Islet of Langerhans (tissue), 1 donor: ENCODE measurements around the gene RGCC.

Source experiments
- FAIRE-seq: peaks from one replicate; lab custom pipeline; 2011; peaks lifted over from hg19 to GRCh38; lab: Jason Lieb, UNC

Gene RGCC

DNA sequence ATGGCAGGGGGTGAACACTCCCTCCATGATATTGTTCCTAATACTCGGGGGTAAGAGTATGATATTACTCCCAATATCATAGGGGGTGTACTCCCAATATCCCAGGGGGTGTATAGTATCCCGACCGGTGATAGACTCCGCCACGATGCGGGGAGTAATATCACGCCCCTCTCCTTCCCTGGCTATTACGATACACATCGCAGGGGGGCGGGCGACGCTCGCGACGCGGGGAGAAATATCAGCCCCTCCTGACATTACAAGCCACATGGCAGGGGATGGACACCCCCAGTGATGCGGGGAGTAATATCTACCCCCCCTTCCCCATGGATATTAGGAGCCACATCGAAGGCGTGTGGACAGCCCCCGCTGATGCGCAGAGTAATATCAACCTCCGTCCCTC lies 3.2 kb upstream of the RGCC start:
- FAIRE-seq: no peak

DNA sequence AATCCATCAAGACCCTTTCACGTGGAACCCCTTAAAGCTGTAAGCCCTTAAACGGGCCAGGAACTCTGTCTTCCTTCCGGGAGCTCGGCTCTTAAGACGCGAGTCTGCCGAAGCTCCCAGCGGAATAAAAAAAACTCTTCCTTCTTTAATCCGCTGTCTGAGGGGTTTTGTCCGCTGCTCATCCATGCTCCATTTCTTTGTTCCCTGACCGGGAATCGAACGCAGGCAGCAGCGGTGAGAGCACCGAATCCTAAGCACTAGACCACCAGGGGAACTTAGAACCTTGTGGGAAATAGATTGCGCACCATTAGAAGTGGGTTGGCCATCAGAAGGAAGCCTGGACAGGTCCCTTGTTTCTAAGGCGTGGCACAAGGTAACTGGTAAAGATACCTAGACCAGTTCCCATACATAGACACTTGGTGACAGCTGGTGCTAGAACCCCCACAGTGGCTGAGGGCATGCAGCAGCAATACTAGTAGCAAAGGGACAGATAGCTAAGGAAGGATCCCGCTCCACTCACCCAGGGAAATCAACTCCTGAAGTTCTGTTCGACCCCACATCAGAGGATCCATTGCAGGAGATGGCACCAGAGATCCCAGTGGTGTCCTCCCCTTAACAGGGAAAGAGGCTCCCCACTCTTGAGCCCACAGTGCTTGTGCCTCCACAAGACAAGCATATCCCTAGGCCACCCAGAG lies 1.5 kb upstream of the RGCC start:
- no peak for FAIRE-seq

DNA sequence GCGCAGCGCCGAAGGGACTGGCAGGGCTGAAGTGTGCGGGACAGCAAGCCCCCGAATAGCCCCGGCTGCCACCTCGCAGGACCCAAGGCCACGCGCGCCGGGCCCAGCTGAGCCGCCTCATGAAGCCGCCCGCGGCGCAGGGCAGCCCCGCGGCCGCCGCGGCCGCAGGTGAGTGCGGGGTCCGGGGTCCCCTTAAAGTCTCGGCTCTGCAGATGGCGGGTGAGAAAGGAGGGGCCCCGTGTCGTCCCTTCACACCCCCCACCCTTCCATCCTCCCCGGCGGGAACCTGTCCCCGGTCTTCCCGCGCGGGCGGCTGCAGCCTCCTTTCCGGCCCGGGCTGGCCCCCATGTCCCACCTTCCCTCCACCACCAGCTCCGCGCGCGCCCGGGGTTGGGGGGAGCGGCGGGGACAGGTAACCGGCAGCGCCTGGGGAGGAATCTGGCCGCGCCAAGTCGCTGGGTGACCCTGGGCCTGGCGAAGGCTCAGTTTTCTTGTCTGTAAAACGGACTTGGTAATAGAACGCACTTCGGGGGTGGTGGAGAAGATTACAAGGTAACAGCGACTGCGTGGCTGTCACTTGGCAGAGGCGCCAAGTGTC lies 338 bp downstream of the RGCC start:
- no peak for FAIRE-seq

- no peak for FAIRE-seq
These were observed 924 bp downstream of the RGCC start for GRCh38 chr13:41458187-41458760.

GRCh38 chr13:41458761-41459431 lies 1.5 kb downstream of the RGCC start:
- FAIRE-seq: no peak

DNA sequence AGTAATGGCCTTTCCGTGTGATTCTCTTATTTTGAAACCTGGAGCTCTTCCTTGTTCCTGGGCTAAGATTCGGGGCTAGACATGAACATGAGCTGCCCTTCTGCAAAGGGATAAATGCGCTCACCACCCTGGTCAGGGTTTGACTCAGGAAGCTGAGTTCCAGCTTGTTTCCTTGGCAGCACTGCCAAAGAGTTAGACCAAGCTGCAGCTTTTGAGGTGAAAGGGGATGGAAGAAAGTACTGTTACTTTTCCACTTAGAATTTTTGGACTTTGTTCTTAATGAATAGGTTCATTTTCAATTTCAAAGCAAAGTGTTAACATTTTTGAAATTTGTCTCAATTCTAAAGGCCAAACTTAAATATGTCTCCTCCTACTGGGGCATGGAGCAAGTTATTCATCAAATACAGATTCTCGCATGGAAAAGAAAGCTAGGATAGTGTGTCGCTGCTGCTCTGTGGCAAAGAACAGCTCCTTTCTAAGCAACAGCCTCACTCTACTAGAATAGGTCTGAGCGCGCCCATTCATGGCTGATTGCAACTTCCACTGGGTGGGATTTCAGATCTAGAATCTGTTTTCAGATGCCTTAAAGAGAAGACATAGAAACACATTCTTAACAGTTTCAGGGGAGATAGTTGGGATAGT lies 2.2 kb downstream of the RGCC start:
- FAIRE-seq: no peak

DNA sequence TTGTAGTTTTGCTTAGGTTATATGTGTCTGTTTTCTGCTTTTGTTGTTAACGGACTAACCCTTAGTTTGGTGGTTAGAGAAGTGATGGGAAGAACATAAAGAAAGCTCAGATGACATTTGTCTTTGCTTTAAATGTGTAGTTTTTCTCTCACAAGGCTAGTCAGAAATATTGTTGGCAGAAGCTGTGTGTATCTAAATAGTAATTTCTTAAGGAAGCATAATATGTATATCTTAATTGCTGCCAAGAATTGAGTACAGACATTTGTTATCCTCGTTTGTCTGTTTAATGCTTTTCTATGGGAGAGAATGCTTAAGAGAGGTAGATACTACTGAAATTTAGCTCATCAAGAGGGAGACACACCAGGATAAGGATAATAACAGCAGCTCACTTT lies 2.7 kb downstream of the RGCC start:
- FAIRE-seq: no peak

GRCh38 chr13:41460930-41461329 lies 3.6 kb downstream of the RGCC start:
- FAIRE-seq: no peak

DNA sequence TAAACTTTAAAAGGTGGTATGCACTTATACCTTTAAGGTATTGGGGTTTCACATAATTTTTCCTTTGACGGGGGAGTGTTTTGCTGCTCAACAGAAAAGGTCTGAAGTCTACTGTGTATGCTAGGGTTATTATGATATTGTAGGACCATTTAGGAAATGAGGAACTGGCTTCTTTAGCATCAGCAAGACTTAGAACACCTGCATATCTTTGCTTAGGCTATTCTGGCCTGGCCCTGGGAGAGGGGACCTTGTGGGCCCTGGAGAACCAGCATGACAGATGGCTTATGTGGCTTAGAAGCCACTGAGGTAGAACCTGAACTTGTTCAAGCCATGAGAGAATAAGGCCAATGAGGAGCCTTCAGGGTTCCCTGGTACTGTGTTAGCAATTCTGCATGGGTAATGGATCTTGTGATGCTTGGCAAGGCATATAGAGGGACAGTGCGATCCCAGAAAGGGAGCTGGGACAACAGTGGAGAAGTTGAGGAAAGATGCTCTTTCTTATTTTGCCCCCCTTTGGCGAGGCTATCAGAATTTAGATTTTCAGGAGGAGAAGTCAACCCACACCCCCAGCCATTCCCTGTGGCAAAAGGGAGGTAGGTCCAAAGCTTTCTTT lies 4.3 kb downstream of the RGCC start:
- no peak for FAIRE-seq

DNA sequence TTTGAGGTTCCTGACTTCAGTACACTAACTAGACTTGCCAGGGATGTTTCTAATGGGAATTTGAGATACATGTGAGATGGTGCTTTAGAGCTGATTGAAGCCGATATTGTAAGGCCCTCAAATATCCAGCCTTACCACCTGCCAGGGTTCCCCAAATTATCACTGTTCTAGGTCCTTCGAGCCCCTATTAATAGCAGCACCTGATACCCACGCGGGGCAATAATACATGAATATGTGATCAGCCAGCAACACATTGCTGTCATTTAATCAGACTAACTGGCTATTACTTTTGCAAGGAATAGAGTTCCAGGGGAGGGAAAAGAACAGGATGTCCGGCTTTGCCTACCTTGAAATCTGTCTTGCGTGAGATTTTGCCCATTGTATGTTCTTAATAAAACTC lies 5.1 kb downstream of the RGCC start:
- no peak for FAIRE-seq

GRCh38 chr13:41463838-41464602 lies 6.7 kb downstream of the RGCC start:
- FAIRE-seq: no peak

DNA sequence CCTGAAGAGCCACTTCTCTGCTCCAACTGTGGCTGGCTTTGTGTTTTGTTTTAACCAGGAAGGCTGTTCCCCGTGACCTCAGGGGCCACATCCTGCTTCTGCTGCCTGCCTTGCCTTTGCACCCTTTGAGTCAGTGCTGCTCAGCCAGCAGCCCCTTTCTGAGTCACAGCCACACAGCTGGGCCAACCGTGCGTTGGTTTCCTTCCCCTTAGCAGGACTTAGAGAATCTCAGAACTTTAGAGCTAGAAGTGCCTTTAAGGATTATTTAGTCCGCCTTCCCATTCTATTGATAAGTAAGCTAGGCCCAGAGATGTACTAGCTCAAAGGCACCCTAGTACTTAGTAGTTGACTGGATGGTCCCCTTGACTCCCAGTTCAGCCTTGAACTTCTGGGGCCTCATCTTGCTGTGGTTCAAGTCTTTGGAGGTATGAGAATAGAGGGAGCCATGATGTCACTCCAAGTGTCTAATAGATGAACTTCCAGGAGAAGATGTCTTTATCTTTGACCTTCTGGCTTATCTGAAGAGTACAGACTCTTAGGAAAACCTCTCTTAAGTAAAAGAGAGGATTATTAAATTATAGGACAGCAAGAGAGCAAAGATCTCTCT lies 8.0 kb downstream of the RGCC start:
- no peak for FAIRE-seq

DNA sequence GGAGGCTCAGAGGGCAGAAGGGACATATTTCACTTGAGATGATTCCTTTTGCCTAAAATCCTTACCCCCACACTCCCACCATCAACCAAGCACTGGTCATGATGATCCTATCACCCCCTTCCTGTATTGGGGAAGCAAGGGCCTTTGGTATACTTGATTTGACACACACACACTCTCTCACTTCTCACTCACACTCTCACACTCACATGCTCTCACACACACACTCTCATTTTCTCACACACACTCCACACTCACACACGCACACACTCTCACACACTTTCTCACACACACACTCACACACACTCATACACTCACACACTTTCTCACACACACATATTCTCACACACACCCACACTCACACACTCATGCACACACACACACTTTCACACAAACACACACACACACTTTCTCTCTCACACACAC lies 8.6 kb downstream of the RGCC start:
- no peak for FAIRE-seq

- no peak for FAIRE-seq
These were observed 10.1 kb downstream of the RGCC start for GRCh38 chr13:41467425-41467945.

DNA sequence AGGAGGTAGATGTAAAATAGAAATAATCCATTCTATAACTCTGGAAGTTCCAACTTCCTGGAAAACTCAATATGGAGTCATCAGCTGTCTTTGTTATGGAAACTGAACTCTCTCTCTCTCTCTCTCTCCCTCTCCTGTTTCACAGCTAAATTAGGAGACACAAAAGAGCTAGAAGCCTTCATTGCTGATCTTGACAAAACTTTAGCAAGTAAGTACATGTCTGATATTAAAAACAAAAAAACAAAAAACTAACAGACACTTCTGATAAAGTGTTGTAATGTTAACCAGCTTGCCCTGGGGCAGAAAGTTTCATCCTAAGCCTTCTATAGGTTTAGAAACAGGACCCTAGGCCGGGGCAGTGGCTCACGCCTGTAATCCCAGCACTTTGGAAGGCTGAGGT lies 11.3 kb downstream of the RGCC start:
- FAIRE-seq: no peak

- no peak for FAIRE-seq
These were observed 12.8 kb downstream of the RGCC start for GRCh38 chr13:41470196-41470595.

DNA sequence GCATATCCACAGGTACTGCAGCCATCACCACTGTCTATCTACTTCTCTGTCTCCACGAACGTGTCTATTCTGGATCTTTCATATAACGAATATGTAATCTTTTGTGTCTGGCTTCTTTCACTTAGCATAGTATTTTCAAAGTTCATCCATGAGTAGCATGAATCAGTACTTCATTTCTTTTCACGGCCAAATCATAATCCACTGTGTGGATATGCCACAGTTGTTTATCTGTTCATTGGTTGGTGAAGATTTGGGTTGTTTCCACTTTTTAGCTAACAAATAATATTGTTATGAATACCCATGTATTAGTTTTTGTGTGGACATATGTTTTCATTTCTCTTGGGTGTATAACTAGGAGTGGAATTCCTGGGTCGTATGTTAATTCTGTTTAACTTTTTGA lies 14.4 kb downstream of the RGCC start:
- no peak for FAIRE-seq

DNA sequence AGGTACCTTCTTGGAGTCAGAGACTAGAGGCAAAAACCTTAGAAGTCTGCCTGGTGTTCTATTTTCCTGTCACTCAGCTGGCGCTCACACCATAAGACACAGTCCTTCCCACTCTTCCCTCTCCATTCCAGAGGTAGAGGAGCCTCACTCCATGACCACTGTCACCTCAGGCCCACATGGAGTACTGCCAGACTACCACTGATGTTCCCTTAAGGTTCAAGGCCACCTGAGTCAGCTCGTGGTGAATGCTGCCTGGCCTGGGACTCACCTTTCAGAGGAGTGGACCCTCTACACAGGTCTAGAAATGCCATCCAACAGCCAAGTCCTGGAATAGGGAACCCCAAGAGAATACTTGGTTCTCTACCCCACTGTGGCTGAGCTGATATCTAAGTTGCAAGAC lies 29.9 kb downstream of the RGCC start:
- FAIRE-seq: no peak

DNA sequence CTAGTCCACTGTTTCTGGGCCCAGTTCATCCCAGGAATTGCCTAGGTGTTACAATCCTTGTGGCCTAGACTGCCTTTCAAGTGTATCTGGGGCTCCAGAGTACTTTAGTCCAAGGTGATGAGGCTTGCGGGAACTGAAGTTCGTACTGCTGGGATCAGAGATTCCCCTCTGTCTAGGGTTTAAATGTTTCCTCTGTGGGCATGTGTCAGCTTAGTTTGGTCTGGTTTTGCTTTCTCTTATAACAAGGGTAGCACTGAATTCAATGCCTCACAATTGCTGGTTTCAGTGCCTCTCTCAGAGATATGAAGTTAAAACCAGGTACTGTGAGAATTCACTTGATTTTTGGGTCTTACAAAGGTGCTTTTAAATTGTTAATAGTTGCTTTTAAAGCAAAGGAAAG lies 30.8 kb downstream of the RGCC start:
- FAIRE-seq: no peak

DNA sequence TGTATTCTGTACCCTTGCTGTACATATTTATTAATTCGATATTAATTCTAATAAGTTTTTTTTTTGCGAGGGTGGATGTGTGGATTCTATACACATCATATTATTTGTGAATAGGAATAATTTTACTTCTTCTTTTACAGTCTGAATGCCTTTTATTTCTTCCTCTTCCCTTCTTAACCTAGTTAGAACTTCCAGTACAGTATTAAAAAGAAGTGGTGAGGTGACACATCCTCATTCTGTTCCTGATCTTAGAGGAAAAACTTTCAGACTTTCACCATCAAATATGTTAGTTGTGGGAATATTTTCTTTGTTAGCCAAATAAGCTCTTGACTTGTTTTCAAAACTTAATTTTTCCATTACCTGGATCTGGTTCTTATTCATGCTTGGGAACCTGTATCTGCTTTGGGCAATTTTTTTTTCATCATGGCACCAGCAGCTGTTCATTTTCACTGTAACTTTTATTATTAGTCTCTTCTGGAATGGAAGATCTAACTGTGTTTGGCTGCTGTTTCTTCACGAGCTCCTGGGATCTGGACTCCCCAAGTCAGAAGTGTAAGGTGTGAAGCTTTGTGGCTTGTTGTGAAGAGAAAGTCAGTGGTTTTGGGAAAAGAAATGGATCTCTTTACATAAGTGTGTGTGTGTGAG lies 33.1 kb downstream of the RGCC start:
- no peak for FAIRE-seq

GRCh38 chr13:41491436-41491835 lies 34.1 kb downstream of the RGCC start:
- no peak for FAIRE-seq
